GM13976 (cell line): ENCODE results near the gene DNAAF9.

Source experiments
- DNase-seq: peaks from one replicate; pipeline ENCODE4 v3.0.0; 2012; ENCODE audit warnings: low spot score
- in situ Hi-C: fragments of 300-500 bp; cut with MboI; formaldehyde crosslinking; loops from one replicate; pipeline ENCODE4 v1.12.0; 2022; ENCODE audit warnings: low sequenced_read_pairs, mixed read lengths, inconsistent platforms; ENCODE audit not compliant: unreplicated experiment
- TF ChIP-seq, protein P1 (sequence below): IDR thresholded peaks from 2 replicates; pipeline ENCODE4 v1.5.1; 2012; ENCODE audit warnings: borderline replicate concordance, mild to moderate bottlenecking; ENCODE audit not compliant: insufficient read depth; ENCODE audit errors: extremely low read depth, missing control alignments, control extremely low read depth

DNAAF9 gene

GRCh38 chr20:3447321-3447720 is 39.9 kb upstream of the DNAAF9 start:
- in situ Hi-C loops, result no loop called here
- TF ChIP-seq, protein P1, sequence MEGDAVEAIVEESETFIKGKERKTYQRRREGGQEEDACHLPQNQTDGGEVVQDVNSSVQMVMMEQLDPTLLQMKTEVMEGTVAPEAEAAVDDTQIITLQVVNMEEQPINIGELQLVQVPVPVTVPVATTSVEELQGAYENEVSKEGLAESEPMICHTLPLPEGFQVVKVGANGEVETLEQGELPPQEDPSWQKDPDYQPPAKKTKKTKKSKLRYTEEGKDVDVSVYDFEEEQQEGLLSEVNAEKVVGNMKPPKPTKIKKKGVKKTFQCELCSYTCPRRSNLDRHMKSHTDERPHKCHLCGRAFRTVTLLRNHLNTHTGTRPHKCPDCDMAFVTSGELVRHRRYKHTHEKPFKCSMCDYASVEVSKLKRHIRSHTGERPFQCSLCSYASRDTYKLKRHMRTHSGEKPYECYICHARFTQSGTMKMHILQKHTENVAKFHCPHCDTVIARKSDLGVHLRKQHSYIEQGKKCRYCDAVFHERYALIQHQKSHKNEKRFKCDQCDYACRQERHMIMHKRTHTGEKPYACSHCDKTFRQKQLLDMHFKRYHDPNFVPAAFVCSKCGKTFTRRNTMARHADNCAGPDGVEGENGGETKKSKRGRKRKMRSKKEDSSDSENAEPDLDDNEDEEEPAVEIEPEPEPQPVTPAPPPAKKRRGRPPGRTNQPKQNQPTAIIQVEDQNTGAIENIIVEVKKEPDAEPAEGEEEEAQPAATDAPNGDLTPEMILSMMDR, result no peak
- no peak for DNase-seq

- in situ Hi-C loops, result no loop called here
- TF ChIP-seq, protein P1, result no peak
- DNase-seq, result no peak
Measured at GRCh38 chr20:3446779-3447178, 39.3 kb upstream of the DNAAF9 start.

GRCh38 chr20:3436864-3437574 is 29.6 kb upstream of the DNAAF9 start:
- DNase-seq, result no peak
- in situ Hi-C loops, result no loop called here
- TF ChIP-seq, protein P1, result no peak

DNA sequence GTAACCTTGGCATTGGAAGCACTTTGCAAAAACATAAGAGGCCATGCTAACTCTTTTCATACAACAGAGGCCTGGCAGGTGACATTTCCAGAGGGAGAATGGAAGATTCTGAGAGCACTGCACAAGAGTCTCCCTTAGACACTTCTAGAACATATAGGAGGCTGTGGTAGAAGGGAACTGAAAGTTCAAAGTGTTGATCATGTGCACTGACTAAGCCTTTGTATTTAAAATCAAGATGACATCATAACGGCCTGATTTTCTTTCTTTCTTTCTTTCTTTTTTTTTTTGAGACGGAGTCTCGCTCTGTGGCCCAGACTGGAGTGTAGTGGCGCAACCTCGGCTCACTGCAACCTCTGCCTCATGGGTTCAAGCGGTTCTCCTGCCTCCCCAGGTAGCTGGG is 26.8 kb upstream of the DNAAF9 start:
- in situ Hi-C loops, result no loop called here
- TF ChIP-seq, protein P1, result no peak
- no peak for DNase-seq

GRCh38 chr20:3433744-3434143 is 26.3 kb upstream of the DNAAF9 start:
- in situ Hi-C loops, result no loop called here
- no peak for DNase-seq
- TF ChIP-seq, protein P1, result no peak

DNA sequence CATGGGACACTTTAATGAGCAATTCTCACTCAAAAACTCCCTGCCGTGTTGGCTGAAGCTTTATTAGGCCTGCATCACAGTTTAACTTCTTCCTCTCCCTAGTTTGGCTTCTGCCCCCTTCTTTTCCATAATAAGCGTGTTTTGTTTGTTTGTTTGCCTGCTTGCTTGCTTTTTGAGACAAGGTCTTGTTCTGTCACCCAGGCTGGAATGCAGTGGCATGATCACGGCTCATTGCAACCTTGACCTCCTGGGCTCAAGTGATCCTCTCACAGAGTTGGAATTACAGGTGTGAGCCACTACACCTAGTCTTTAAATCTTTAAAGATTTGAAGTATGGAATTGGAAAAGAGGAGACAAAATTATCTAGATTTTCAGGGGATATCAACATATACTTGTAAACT is 25.4 kb upstream of the DNAAF9 start:
- in situ Hi-C loops, result no loop called here
- DNase-seq, result no peak

More for the DNA sequence above, 25.4 kb upstream of the DNAAF9 start:
- TF ChIP-seq, protein P1, result no peak
